Prostate gland (tissue), 2 donors: ENCODE results near the gene MYO5B.

Experiments used
- POLR2A ChIP-seq: fragments of 450-650 bp; IDR thresholded peaks from one replicate; pipeline ENCODE4 v1.6.1; 2016; ENCODE audit warnings: antibody characterized with exemption, mild to moderate bottlenecking
- POLR2AphosphoS5 ChIP-seq: sonication (generic); formaldehyde crosslinking; IDR thresholded peaks from one replicate; pipeline ENCODE4 v1.6.1; 2017; ENCODE audit warnings: antibody characterized with exemption
- TF ChIP-seq, protein P1 (sequence below), 4 experiments: fragments of 200-600 bp in 2 of 4; fragments of 450-650 bp in 2 of 4; sonication (generic) in 2 of 4; IDR thresholded peaks; 1 replicate in 3 of 4; 2 replicates in 1 of 4; pipeline ENCODE4 v1.5.1; 2016 to 2019; ENCODE audit warnings: antibody characterized with exemption in 4 of 4, mild to moderate bottlenecking in 2 of 4, moderate library complexity in 2 of 4

DNA sequence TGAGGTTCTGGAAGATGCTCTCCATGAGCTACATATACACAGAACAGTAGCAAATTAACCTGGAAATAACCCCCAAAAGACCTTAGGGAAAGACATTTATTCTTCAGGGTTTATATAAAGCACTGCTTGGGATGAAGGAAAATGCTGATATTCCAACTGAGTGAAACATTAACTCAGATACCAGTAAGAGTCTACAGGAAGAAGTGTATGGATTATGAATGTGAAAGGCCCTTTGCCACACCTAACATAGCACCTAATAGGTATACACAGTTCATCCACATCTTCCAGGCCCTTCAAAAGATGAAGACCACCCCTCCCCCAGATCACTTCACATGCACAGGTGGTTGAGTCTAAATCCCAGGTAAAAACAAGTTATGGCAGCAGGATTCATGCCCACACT, 50.4 kb downstream of the MYO5B start:
- TF ChIP-seq, protein P1, sequence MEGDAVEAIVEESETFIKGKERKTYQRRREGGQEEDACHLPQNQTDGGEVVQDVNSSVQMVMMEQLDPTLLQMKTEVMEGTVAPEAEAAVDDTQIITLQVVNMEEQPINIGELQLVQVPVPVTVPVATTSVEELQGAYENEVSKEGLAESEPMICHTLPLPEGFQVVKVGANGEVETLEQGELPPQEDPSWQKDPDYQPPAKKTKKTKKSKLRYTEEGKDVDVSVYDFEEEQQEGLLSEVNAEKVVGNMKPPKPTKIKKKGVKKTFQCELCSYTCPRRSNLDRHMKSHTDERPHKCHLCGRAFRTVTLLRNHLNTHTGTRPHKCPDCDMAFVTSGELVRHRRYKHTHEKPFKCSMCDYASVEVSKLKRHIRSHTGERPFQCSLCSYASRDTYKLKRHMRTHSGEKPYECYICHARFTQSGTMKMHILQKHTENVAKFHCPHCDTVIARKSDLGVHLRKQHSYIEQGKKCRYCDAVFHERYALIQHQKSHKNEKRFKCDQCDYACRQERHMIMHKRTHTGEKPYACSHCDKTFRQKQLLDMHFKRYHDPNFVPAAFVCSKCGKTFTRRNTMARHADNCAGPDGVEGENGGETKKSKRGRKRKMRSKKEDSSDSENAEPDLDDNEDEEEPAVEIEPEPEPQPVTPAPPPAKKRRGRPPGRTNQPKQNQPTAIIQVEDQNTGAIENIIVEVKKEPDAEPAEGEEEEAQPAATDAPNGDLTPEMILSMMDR (IDR thresholded peaks at IDR 0.05): no peak
- no peak for TF ChIP-seq POLR2A
- no peak for TF ChIP-seq POLR2AphosphoS5
